Endothelial cell of umbilical vein (primary cell): ENCODE data around the gene MST1. TPM values are rescaled to one million over a fixed set of nuclear protein-coding genes. Genes with fewer than 3 reads are reported as not detected.

Source experiments
- BruUV-seq: library from RNA; stranded (reverse); fragments of 400-500 nt; replicated peaks from 2 replicates; lab custom pipeline; 2021; lab: Mats Ljungman, UMichigan
- CTCF ChIA-PET: fragments of 300-600, 350-600 bp; sonication (Branson Sonifier 250); formaldehyde crosslinking; loops from one replicate; lab custom pipeline; 2021; ENCODE audit warnings: antibody characterized with exemption, inconsistent platforms; lab: Charles Lee
- POLR2A ChIA-PET: fragments of 300-600, 350-600 bp; sonication (Branson Sonifier 250); formaldehyde crosslinking; loops from one replicate; lab custom pipeline; 2021; ENCODE audit warnings: antibody characterized with exemption, inconsistent platforms; lab: Charles Lee
- DNase-seq: peaks from one replicate; pipeline ENCODE4 v3.0.0-alpha.2; 2011; ENCODE audit warnings: low read depth, low spot score
- FAIRE-seq: peaks from 2 replicates; lab custom pipeline; 2011; peaks lifted over from hg19 to GRCh38; lab: Jason Lieb, UNC
- H2AFZ ChIP-seq: 2 replicates; pipeline ENCODE4 v1.6.0; 2012; ENCODE audit warnings: low read depth, low read length, control low read depth, inconsistent platforms
- H3K27ac ChIP-seq: 2 replicates; pipeline ENCODE4 v1.5.1; 2011; ENCODE audit warnings: low read depth, mild to moderate bottlenecking, control low read depth, low read length, moderate library complexity; ENCODE audit not compliant: insufficient read depth
- H3K27me3 ChIP-seq, 2 experiments: 2 replicates each; pipeline versions ENCODE4 v1.6.0 to v1.6.1; 2011; ENCODE audit warnings: low read length in 2 of 2, mixed read lengths in 1 of 2; ENCODE audit not compliant: control insufficient read depth in 2 of 2, insufficient read depth in 2 of 2
- H3K36me3 ChIP-seq, 2 experiments: 2 replicates in 1 of 2; 3 replicates in 1 of 2; pipeline ENCODE4 v1.5.1; 2011; ENCODE audit warnings: low read length in 2 of 2, mild to moderate bottlenecking in 1 of 2, moderate library complexity in 1 of 2; ENCODE audit not compliant: control insufficient read depth in 2 of 2, insufficient read depth in 2 of 2; ENCODE audit errors: extremely low read depth in 1 of 2
- H3K4me1 ChIP-seq: 3 replicates; pipeline ENCODE4 v1.5.1; 2011; ENCODE audit warnings: mild to moderate bottlenecking, low read length; ENCODE audit not compliant: control insufficient read depth, insufficient read depth; ENCODE audit errors: extremely low read depth
- H3K4me2 ChIP-seq: 2 replicates; pipeline ENCODE4 v1.6.1; 2011; ENCODE audit warnings: low read length, control low read depth, mixed read lengths; ENCODE audit not compliant: insufficient read depth
- H3K4me3 ChIP-seq, 3 experiments: fragments of 200-600 bp in 1 of 3; sonication (generic), shearing (Covaris generic) in 1 of 3; replicated peaks in 1 of 3; 2 replicates each; pipeline ENCODE4 v1.5.1; 2011 to 2016; ENCODE audit warnings: control low read depth in 3 of 3, low read length in 3 of 3, mild to moderate bottlenecking in 2 of 3, inconsistent platforms in 1 of 3, low read depth in 1 of 3, moderate library complexity in 1 of 3; ENCODE audit not compliant: insufficient read depth in 1 of 3
- H3K79me2 ChIP-seq: 2 replicates; pipeline ENCODE4 v1.6.0; 2012; ENCODE audit warnings: low read length, inconsistent platforms; ENCODE audit not compliant: control insufficient read depth, insufficient read depth
- H3K9ac ChIP-seq: replicated peaks from 2 replicates; pipeline ENCODE3; 2011; ENCODE audit warnings: low read length, control low read depth; ENCODE audit not compliant: insufficient read depth; ENCODE audit errors: extremely low read depth
- H3K9me1 ChIP-seq: replicated peaks from 3 replicates; pipeline ENCODE4 v1.6.0; 2011; ENCODE audit warnings: mild to moderate bottlenecking, low read length; ENCODE audit not compliant: control insufficient read depth, insufficient read depth; ENCODE audit errors: extremely low read depth
- H3K9me3 ChIP-seq: replicated peaks from 2 replicates; pipeline ENCODE4 v1.5.1; 2012; ENCODE audit warnings: low read length, inconsistent platforms; ENCODE audit not compliant: control insufficient read depth, insufficient read depth
- H4K20me1 ChIP-seq: replicated peaks from 2 replicates; pipeline ENCODE3; 2011; ENCODE audit warnings: mild to moderate bottlenecking, low read length; ENCODE audit not compliant: control insufficient read depth, insufficient read depth; ENCODE audit errors: extremely low read depth
- EZH2 ChIP-seq: IDR thresholded peaks from 2 replicates; pipeline ENCODE4 v1.6.1; 2012; ENCODE audit warnings: borderline replicate concordance, low read depth, mild to moderate bottlenecking, moderate library complexity, low read length, inconsistent platforms; ENCODE audit not compliant: severe bottlenecking
- FOS ChIP-seq: IDR thresholded peaks from 2 replicates; pipeline ENCODE4 v1.6.1; 2011; ENCODE audit warnings: mild to moderate bottlenecking, low read length, moderate library complexity, borderline replicate concordance; ENCODE audit not compliant: insufficient read depth
- GATA2 ChIP-seq: IDR thresholded peaks from 2 replicates; pipeline ENCODE4 v1.7.0; 2011; ENCODE audit warnings: low read depth, mild to moderate bottlenecking, moderate library complexity, mixed read lengths, low read length; ENCODE audit not compliant: insufficient read length, insufficient read depth
- JUN ChIP-seq: IDR thresholded peaks from 2 replicates; pipeline ENCODE4 v1.6.1; 2011; ENCODE audit warnings: borderline replicate concordance, low read depth; ENCODE audit not compliant: insufficient read length, insufficient read depth
- MYC ChIP-seq: IDR thresholded peaks from one replicate; pipeline ENCODE4 v1.6.1; 2011; ENCODE audit warnings: mild to moderate bottlenecking, low read depth, low read length
- POLR2A ChIP-seq: IDR thresholded peaks from 2 replicates; pipeline ENCODE4 v1.6.1; 2012; ENCODE audit warnings: low read depth, mild to moderate bottlenecking, control low read depth, low read length
- POLR2AphosphoS5 ChIP-seq: IDR thresholded peaks from 2 replicates; pipeline ENCODE4 v1.6.1; 2012; ENCODE audit warnings: low read depth, mild to moderate bottlenecking, control low read depth, low read length, moderate library complexity; ENCODE audit not compliant: insufficient read depth
- dilution Hi-C: fragments of 300-500 bp; cut with MboI; formaldehyde crosslinking; loops from one replicate; pipeline ENCODE4 v1.15.0; 2019; ENCODE audit warnings: low sequenced_read_pairs; ENCODE audit not compliant: extremely low pct_ligation_motif_present
- intact Hi-C: fragments of 100-400 bp; cut with micrococcal nuclease; formaldehyde crosslinking; loops from one replicate; pipeline ENCODE4 v1.10.0; 2022
- polyA plus RNA-seq, 4 experiments: library from polyadenylated mRNA; depleted of rRNA in 3 of 4; stranded (reverse) in 3 of 4; unstranded in 1 of 4; fragments of >200 nt; gene quantifications; 2 replicates each; pipeline versions ENCODE4 v1.2.1 to v1.2.3, GENCODE V29; 2011 to 2012; ENCODE audit warnings: missing spikeins in 1 of 4
- total RNA-seq: library from RNA; stranded (reverse); gene quantifications from 2 replicates; pipeline ENCODE4 v1.2.3, GENCODE V29; 2021
- TF ChIP-seq, protein P1 (sequence below), 2 donors: IDR thresholded peaks; 1 replicate in 1 of 2; 2 replicates in 1 of 2; pipeline ENCODE4 v1.5.1; 2011; ENCODE audit warnings: low read length in 2 of 2, mild to moderate bottlenecking in 2 of 2, moderate library complexity in 2 of 2, control low read depth in 1 of 2, inconsistent platforms in 1 of 2, low read depth in 1 of 2; ENCODE audit not compliant: insufficient read depth in 1 of 2; ENCODE audit errors: extremely low read depth in 1 of 2
- TF ChIP-seq, protein P2 (sequence below): IDR thresholded peaks from 2 replicates; pipeline ENCODE4 v1.6.1; 2011; ENCODE audit not compliant: insufficient read depth, insufficient read length

The MST1 gene
- total and polyA plus RNA-seq, 2 donors (not counting 3 experiments of a cell fraction or from before 2014, with no cell fraction given): 6.1 to 17.5 TPM

DNA sequence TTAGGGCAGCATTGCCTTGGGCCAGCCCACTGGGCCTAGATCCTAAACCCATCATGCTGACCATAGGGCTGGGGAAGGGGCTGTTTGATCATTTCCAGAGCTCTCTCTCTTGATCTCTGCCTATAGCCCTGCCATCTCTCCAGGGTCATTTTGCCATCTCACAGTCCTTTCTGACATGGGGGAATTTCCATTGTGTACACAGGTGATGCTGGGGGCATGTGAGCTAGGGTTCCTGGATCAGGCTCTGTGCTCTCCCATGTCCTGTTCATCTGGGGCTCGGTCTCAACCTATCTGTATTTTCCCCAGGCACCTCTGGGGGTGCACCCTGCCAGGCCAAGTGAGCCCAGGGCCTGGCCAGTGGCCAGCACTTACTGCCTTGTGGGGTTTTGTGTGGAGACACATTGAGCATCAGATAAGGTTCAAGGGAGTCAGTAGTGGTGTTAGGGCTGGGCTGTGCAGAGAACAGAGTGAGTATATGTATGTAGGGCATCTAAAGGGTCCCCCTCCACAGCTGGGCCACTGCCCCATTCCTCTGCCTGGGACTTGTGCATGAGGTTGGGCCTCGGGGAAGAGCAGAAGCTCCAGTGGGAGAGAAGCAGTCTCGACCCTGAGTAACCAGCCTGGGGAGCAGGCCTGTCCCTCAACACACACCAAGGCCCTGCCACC lies 40.8 kb downstream of the MST1 start:
- intact Hi-C loops: no loop called here
- no peaks in the 10 kb centered on the region for H3K79me2 ChIP-seq
- H4K20me1 ChIP-seq: no peaks in the 10 kb centered on the region
- no TSS peak for BruUV-seq
- CTCF ChIA-PET: no interaction called here
- no peaks in the 10 kb centered on the region for H3K27me3 ChIP-seq
- no peaks in the 10 kb centered on the region for H3K9me1 ChIP-seq
- DNase-seq (no peak), FAIRE-seq (no peak)
- TF ChIP-seq FOS (no peak), POLR2A (no peak), GATA2 (no peak), POLR2AphosphoS5 (no peak), JUN (no peak), MYC (no peak), EZH2 (no peak)
- TF ChIP-seq, protein P1, sequence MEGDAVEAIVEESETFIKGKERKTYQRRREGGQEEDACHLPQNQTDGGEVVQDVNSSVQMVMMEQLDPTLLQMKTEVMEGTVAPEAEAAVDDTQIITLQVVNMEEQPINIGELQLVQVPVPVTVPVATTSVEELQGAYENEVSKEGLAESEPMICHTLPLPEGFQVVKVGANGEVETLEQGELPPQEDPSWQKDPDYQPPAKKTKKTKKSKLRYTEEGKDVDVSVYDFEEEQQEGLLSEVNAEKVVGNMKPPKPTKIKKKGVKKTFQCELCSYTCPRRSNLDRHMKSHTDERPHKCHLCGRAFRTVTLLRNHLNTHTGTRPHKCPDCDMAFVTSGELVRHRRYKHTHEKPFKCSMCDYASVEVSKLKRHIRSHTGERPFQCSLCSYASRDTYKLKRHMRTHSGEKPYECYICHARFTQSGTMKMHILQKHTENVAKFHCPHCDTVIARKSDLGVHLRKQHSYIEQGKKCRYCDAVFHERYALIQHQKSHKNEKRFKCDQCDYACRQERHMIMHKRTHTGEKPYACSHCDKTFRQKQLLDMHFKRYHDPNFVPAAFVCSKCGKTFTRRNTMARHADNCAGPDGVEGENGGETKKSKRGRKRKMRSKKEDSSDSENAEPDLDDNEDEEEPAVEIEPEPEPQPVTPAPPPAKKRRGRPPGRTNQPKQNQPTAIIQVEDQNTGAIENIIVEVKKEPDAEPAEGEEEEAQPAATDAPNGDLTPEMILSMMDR (IDR thresholded peaks at IDR 0.05; ENCODE audit: extremely low read depth in 1 of 2, insufficient read depth in 1 of 2, low read depth in 1 of 2, low read length in 2 of 2): no peak
- TF ChIP-seq, protein P2, sequence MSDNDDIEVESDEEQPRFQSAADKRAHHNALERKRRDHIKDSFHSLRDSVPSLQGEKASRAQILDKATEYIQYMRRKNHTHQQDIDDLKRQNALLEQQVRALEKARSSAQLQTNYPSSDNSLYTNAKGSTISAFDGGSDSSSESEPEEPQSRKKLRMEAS: no peak
- H3K9ac ChIP-seq: no peak overlapping the region
- no peak overlapping the region for H3K27ac ChIP-seq
- no peaks in the 10 kb centered on the region for H3K9me3 ChIP-seq
- POLR2A ChIA-PET: no interaction called here
- H3K36me3 ChIP-seq: no peaks in the 10 kb centered on the region
- no peak overlapping the region for H3K4me3 ChIP-seq
- H2AFZ ChIP-seq: no peak overlapping the region
- H3K4me1 ChIP-seq: no peaks in the 10 kb centered on the region
- dilution Hi-C loops: no loop called here
- H3K4me2 ChIP-seq: no peak overlapping the region
